ENCODE measurements around the gene TAF15.

TAF15 gene

DNA sequence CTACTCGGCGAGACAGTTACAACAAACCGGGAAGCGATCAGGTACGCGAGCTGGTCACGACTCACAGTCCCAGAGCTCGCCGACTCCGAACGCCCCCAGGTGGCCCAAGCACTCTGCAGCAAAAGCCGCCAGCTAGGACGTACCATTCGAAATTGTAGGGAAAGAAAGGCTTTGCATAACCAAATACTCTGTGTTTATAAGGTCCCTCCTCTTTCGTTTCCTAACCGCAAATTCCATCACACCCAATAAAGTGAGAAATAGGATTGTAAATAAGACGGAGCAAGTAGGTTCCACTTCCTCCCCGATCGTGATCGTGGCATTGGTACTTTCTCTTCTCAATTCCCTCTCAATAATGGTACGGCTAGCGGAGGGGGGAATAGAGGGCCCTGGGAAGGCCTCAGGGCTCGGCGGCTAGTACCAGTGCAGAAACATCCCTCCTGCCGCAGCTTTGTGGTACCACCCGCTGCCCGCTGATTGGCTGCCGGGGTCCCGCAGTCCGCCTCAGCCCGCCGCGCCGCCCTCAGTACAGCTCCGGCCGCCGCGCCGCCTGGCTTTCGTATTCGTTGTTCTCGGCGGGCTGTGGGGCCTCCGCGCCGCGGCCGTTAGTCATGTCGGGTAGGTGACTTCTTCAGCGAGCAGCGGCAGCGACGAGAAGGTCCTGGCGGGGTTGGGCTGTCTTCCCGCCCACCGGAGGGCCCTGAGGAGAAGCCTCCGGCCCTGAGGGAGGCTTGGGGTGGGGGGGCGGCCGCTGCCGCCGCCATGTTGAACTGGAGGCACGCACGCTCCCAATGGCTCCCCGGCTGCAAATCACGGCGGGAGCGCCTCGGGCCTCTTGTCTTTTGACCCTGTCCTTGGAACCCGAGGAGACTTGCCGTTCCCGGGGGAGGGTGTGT, at the start of gene TAF15:
TSS of gene TAF15 (plus strand) at position 523 of the 893 bp plus-strand sequence. CDS start at position 609, 86 bp downstream.
- peak; percentile 97 for DNase-seq

DNA sequence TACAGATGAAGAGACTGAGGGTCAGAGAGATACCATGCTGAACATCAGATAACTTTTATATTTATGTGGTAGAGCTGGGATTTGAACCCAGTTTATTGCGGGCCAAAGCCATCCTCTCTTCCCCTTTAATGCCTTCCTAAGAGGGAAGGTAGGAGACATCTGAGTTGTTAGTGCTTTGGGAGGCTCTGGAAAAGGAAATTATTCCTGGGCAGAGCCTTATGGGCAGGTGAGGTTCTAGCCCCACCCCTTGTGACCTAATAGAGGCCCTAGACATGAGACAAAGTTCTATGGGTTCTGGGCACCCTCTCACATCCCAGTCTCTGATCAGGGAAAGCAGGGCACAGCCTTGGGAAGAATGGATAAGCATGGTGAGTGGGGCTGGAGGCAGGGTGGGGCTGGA, 48.7 kb upstream of the TAF15 start, which contains the start of gene C17orf50:
TSS of gene C17orf50 (plus strand) at position 301 of the 400 bp plus-strand sequence. CDS start at position 356, 55 bp downstream.
- no peak for DNase-seq

DNA sequence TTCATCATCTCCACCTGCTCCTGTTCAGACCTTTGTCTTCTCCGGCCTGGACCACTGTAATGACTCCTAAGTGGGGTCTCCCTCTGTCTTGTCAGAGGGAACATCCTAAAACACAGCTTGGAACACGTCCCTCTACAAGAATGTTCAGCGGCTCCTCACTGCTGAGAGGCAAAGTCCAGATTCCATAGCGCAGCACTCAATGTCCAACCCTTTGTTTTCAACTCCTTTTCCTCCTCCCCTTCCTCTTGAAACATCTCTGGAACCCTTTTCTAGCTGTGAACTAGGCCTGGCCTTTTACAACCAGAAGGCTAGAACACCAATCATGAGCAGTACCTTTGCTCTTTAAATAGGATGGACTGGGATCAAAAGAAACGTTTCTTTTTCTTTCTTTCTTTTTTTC, 47.7 kb upstream of the TAF15 start:
- no peak for DNase-seq

DNA sequence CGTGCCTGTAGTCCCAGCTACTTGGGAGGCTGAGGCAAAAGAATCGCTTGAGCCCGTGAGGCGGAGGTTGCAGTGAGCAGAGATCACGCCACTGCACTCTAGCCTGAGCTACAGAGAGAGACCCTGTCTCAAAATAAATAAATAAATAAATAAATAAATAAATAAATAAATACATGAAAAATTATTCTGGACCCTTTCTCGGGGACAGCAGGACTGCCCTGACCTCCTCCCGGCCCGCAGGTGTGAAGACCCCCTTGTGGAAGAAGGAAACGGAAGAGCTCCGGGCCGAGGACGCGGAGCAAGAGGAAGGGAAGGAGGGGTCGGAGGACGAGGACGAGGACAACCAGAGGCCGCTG, 45.5 kb upstream of the TAF15 start:
- DNase-seq = no peak

DNA sequence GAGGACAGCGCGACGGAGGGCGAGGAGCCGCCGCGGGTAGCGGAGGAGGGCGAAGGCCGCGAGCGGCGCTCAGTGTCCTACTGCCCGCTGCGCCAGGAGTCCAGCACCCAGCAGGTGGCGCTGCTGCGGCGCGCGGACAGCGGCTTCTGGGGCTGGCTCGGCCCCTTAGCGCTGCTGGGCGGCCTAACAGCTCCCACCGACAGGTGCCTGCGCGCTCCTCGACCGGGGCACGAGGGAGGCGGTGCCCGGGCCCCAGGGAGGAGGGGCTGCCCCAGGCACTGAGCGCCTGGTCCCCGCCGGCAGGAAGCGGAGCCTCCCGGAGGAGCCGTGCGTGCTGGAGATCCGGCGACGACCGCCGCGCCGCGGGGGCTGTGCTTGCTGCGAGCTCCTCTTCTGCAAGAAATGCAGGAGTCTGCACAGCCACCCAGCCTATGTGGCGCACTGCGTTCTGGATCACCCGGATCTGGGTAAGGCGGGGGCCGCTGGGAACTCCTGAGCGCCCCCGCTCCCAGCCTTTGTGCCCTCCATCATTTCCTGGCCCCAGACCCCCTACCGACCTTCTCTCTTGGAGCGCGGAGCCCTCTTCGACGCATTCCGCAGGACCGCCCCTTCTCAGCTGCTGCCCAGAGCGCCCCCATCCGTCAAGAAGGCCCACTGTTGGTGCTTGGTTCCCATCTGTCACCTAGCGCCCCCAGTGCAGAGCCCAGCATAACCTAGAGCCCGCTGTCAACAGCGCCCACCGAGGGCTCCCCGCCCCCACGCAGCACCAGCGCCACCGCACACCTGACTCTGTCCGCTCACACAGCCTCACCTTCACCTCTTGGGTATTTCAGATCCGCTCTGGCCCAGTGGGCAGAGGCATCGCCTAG, 44.9 kb upstream of the TAF15 start:
- peak; percentile 77 for DNase-seq

DNA sequence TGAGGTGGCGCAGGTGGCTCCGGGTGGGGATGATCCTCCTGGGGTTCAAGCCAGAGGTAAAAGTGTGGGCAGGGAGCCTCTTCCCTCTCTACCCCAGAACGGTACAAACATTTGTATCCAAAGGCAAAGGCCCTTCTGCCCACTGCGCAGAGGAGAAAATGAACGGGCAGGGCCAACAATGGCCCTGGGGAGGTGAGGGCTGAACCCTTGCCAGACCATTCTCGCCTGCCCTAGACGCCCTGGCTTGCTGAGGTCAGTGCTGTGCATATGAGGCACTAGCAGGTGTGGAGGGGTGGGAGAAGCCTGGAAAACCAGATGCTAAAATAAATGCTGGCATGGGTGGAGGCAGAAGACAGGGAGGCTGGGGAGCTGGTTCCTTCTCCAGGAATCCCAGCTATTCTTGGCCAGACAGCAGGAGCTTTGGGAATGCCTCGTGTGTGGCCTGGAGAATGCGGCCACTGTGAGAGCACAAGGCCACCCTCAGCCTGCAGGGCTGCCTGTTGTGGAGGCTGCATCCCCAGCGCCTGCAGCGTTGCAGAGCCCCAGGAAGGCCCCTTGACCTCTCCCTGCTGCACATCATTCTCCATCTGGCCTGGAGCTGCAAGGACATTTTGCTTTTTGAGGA, 44.1 kb upstream of the TAF15 start:
- DNase-seq = no peak

DNA sequence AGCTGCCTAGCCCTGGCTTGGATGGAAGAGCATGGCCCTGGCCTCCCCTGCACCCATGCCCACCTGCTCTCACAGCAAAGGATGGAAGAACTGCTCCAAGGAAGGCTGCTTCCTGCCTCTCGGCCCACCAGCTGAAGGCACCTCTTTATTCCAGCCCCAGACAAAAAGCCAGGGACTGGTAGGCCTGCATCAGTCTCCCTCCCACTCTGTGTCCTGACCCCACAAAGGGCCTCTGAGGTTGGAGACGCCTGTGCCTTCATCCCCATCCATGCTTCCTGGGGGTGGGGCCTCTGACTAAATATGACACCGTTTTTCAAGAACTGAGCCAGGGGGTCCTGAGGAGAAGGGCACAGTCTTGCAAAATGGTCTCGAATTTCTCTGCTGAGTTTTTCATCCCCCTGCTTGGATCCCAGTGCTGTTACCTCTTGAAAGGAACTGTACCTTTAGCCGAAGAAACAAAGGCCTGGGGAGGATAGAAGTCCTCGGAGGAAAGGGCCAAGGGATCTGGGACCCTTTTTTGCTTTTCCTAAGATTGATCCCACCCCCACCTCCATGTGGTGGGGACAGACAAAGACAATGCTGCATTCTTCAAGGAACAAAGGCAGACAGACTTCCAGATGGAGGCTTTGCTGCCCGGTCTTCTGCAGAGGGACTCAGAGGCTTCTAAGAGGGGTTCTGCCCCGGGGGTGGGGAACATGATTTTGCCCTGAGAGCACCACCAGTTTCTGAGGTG, 43.4 kb upstream of the TAF15 start:
- no peak for DNase-seq

DNA sequence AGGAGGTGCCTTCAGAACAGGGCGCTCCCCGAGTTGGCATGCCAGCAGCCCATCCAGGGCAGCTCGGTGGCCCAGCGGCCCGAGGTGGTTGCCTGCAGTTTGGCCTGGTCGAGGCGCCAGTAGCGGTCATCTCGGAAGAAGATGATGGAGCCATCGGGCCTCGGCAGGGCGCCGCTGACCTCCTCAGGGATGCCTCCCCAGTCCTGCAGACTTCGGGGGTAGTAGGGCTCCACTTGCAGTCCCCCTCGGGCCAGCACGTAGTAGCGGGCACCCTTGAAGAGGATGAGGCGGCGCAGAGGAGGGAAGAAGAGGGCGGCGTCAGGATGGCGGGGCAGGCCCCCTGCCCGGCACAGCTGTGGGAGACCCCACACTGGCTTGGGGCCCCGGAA, 42.8 kb upstream of the TAF15 start:
- DNase-seq = no peak

DNA sequence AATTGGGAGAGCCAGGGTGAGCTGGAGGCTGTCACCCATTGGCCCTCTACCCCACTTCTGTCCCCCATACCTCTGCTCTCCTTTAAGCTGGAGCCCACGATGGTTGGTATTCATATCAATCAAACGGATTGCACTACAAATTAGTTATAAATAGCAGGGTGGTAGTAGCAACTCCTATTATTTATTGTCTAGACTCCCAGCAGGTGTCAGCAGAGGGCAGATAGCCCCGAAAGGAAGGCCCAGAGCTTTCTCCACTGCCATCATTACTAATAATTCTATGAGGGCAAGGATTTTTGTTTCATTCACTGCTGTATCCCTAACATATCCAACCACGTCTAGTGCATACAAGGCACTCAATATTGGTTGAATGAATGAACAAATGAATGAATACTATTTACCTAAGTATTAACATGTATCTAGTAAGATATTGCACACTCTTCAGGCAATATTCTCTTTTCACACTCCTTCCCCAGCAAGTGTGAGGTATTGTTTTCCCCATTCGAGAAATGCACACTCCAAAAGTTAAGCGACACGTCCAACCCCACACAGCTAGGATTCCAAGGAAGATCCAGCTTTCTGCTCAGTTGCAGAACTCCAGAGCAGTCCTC, 42.3 kb upstream of the TAF15 start:
- no peak for DNase-seq

DNA sequence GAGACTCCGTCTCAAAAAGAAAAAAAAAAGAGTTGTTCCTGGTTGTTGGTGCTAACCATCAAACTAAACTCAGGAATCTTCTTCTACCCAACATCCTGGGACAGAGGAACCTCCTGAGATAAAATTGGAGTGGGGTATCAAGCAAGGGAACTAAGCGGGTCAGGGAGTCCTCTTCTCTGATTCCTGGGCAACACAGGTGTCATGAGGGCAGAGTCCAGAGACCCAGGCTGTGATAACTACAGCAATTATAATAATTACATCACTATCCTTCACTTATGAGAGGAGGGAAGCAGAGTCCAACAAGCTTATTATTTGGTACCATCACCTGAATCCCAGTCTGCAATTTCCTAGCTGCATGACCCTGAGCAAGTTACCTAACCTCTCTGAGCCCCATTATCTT, 40.5 kb upstream of the TAF15 start:
- no peak for DNase-seq

DNA sequence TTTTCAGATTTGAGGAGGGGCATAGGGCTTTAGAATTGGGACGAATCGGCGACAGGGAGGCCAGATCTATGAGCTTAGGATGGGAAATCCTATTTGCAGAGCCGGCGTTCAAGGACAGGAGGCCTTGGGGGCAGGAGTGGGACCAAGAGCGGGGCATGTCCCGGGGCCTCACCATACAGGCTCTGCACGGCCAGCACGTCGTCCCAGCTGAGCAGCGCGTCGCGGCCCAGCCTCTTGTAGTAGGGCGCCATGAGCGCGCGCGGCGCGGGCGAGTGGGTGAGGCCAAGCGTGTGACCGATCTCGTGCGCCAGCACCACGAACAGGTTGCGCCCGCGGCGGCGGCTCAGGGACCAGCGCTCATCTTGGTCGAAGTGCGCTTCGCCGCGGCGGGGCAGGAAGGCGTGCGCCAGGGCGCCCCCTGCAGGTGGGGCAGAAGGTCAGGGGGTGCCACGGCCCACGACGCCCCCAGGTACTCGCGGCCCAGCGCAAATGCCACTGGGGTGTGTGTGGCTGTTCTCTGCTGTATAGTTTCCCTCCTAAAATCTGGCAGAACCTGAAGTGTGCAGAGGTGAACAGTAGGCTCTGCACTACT, 39.3 kb upstream of the TAF15 start:
- DNase-seq = no peak

DNA sequence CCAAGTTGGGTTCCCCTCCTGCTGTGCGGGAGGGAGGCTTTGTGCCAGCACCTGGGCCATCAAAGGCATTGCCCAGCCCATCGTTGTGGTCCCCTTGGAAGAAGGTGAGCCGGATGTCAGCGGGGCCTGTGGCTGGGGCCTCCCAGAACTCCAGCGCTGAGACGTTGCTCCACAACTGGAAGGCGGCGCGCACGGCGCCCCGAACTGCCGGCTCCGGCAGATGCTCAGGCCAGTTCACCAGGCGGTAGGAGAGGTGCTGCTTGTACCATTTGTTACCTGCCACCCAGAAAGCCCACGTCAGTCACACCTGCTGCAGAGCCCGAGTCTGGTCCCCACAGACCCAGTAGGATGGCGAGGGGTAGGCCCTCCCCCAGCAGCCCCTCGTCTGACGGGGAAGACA, 36.2 kb upstream of the TAF15 start:
- no peak for DNase-seq

DNA sequence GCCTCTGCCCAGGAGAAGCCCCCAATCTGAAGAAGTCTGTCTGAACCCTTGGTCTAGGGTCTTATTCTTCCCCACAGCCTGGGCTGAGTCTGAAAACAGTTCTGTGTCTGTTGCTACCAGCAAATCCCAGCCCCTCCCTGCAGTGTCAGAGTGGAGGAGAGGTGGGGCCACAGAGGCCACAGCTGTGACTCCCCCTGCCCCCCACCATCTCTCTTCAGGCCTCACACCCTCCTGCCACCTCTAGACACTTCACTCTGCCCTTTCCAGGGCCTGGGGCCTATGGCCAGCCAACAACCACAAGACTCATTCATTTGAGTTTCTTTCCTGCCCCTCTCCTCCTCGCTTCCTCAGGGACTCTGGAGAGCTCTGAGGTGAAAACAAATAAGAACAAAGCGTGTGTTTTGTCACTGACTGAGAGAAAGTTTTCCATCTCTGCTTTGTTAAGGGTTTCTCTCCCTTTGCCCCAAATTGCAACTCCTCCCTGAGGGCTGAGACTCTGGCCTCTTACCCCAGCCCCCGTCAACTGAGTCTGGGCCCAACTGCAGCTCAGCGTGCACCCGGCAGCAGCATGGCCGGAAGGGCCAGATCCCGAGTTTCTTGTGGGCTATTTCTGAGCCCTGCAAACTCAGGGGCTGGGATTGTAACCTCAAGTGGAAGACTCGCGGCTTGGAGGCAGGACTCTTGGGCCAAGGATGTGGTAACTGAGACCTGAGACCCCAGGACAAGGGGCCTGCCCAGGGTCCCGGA, 35.4 kb upstream of the TAF15 start:
- no peak for DNase-seq

DNA sequence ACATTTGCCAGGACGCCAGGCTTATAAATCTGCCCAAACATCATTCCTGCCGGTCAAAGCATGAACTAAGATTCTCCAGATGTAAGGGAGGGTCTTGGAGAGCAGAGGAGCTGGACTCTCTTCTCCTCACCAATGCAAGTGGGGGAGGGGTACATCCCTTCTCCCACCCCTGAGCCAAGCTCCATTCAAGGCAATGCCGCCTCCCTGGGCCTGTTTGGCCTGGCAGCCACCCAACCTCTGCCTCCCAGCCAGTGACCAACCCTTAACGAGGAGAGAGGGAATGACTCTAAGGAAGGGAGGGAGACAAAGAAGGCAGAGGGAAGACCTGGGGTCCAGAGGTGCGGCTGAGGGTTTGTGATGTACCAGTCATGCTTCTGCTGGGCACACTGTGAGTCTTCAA, 34.8 kb upstream of the TAF15 start:
- DNase-seq = peak; percentile 27

DNA sequence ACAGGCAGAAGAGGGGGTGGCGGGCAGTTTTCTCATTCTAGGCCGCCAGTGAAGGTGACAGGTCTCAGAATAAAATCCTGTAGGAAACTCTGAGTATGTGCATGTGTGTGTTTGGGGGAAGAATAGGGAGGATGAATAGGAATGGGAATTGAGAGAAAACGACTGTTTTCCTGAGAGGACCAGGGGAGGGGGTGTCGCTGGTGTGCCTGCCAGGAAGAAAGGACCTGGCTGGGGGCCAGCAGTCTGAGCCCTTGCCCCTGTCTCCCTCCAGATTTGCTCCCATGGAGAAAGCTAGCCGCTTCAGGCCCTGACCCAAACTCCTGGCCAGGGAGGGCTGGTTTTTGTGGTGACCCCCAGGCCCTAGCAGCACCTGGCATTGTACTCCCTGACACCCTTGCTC, 34.2 kb upstream of the TAF15 start:
- DNase-seq = no peak

DNA sequence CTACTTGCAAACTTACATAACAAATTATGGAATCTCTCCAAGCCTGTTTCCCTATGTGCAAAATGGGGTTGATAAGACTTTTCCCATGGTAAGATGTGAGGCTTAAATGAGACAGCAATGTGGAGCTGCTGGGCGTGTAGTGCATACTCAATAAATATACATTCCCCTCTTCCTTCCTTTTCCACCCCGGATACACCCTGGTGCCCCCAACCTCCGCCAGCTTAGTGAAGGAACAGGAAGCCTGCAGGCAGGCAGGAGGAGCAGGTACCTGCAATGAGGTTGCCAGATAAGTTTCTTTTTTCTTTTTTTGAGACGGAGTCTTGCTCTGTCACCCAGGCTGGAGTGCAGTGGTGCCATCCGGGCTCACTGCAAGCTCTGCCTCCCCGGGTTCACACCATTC, 33.7 kb upstream of the TAF15 start:
- DNase-seq = no peak

DNA sequence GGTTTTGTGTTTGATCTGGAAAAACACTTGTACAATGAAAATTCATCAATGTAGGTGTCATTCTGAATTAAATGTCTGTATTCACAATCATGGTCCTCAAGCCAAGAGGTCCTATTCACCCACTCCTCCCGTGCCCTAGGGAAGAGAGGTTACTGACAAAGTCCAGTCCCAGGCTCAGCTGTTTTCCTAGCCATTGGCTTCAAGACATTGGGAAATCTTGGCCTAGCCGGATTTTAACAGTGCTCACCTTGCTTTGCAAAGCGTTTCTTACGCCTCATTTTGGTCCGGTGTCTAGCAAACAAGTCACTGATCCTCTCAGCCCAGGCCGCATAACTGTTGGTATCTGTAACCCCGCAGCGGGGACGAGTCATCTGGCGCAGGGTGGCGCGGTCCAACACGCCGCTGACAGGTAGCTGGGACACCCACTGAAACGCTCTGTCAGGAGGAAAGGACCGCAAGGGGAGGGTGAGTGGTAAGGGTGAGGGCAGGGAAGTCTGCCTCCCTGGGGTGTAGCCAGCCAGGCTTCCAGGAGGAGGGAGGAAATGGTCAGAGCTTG, 30.6 kb upstream of the TAF15 start:
- DNase-seq = no peak

DNA sequence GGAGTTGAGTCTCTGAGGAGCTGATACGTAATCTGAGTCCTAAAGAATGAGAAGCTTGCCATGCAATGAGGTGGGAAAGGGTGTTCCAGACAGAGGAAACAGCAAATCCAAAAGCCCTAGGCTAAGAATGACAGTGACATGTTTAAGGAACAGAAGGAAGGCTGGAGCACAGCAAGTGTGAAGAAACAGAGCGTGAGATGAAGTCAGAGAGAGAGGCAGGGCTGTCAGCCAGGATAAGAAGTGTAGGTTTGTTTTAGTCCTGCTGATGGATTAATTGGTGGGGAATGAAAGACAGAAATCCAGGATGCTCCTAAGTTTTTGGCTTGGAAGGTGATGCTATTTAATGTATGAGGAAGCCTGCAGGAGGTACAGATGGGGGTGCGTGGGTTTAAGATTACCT, 28.3 kb upstream of the TAF15 start:
- DNase-seq = no peak

DNA sequence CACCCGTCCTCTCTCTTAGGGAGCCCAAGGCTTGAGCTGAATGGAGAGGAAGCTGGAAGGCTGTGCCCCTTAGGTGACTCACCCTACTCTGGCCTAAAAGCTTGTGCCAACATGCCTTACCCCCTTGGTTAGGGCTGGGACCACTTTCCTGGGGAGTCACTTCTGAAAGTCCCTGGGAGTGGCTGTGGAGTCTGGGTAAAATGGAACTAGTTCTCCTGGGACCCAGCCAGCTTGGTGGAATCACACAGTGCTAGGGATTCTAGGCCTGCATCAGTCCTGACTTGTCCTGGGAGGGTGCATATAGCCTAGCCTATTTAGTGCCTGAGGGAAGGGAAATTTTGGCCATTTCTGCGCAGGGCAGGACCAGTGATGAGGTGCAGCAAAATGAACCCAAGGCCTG, 24.4 kb upstream of the TAF15 start:
- no peak for DNase-seq

DNA sequence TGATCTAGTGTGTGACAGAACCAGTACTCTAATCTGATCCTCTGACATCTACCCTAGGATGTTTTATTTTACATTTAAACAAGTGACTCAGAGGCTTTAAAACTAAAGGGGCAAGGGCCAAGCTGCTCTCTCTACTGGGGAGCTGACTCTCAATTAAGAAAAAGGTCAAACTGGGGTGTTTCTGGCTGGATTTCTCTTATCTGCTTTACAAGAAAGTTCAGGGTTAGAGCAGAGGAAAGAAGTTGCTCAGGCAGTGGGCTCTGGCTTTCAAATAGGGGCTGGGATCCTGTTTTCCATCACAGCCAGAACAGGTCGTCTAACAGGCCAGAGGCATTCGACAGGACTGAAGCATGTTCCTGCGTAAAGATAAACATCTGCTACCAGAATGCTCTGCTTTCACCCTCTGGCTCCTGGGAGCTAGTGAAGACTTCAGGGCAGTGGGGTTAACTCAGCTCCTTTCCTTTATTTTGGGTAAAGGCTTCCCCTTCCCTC, 22.3 kb upstream of the TAF15 start:
- no peak for DNase-seq
